Measurements from ENCODE around the gene SEC14L3.

- TF ChIP-seq, protein P1, sequence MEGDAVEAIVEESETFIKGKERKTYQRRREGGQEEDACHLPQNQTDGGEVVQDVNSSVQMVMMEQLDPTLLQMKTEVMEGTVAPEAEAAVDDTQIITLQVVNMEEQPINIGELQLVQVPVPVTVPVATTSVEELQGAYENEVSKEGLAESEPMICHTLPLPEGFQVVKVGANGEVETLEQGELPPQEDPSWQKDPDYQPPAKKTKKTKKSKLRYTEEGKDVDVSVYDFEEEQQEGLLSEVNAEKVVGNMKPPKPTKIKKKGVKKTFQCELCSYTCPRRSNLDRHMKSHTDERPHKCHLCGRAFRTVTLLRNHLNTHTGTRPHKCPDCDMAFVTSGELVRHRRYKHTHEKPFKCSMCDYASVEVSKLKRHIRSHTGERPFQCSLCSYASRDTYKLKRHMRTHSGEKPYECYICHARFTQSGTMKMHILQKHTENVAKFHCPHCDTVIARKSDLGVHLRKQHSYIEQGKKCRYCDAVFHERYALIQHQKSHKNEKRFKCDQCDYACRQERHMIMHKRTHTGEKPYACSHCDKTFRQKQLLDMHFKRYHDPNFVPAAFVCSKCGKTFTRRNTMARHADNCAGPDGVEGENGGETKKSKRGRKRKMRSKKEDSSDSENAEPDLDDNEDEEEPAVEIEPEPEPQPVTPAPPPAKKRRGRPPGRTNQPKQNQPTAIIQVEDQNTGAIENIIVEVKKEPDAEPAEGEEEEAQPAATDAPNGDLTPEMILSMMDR (IDR thresholded peaks at IDR 0.05): no peak
- TF ChIP-seq POLR2A (IDR thresholded peaks at IDR 0.05) (no peak), EP300 (IDR thresholded peaks at IDR 0.05) (no peak)
Observed at GRCh38 chr22:30519842-30520425, 48.1 kb upstream of the SEC14L3 start.
